ENCODE data around the gene FAM98A. TPM values are rescaled to one million over a fixed set of nuclear protein-coding genes. Genes with fewer than 3 reads are reported as not detected.

Gene FAM98A
- total and polyA plus RNA-seq, 8 donors: 10.4 to 92.2 (median 25.7) TPM

- Histone ChIP-seq H3K36me3 (peaks cover 5 to 48% (median 46%) of the 10 kb centered on the region in 4 donors), H3K27me3 (no peaks in the 10 kb centered on the region), H3K27ac (no peak overlapping the region), H3K4me3 (no peak overlapping the region), H3K9me3 (no peaks in the 10 kb centered on the region), H3K4me1 (peaks cover 15 to 63% (median 34%) of the 10 kb centered on the region in 4 donors)
- no peak for DNase-seq
- intact Hi-C loops (cut with DNase I; ENCODE audit: low total_unique reads): no loop called here
- 25 to 54% (median 43%) methylated on average over 3 of the region's 3 CpGs for WGBS, 5 donors
- TF ChIP-seq EP300 (IDR thresholded peaks at IDR 0.05) (no peak), POLR2A (IDR thresholded peaks at IDR 0.05) (no peak), CTCF (IDR thresholded peaks at IDR 0.05) (no peak), POLR2AphosphoS5 (IDR thresholded peaks at IDR 0.05) (no peak)
Measured at GRCh38 chr2:33595385-33595784, 3.7 kb downstream of the FAM98A start.

GRCh38 chr2:33589444-33589843, 9.7 kb downstream of the FAM98A start:
- no peak for TF ChIP-seq POLR2A (IDR thresholded peaks at IDR 0.05)
- no peak for TF ChIP-seq CTCF (IDR thresholded peaks at IDR 0.05)
- no peak for TF ChIP-seq EP300 (IDR thresholded peaks at IDR 0.05)
- TF ChIP-seq POLR2AphosphoS5 (IDR thresholded peaks at IDR 0.05): no peak
- intact Hi-C loops (cut with DNase I; ENCODE audit: low total_unique reads): no loop called here
- H3K27ac ChIP-seq: peak overlapping the region in 1 of 5 donors; percentile 29
- peak in 1 of 2 donors; percentile 20 for DNase-seq
- H3K4me3 ChIP-seq: no peak overlapping the region
- H3K4me1 ChIP-seq: peaks cover 0 to 63% (median 23%) of the 10 kb centered on the region in 4 donors
- no peaks in the 10 kb centered on the region for H3K27me3 ChIP-seq
- peaks cover 19 to 79% (median 72%) of the 10 kb centered on the region in 4 donors for H3K36me3 ChIP-seq
- 7 to 39% (median 15%) methylated on average over 1 of the region's 1 CpG for WGBS, 5 donors
- H3K9me3 ChIP-seq: no peaks in the 10 kb centered on the region

- Histone ChIP-seq H3K4me1 (peaks cover 0 to 59% (median 21%) of the 10 kb centered on the region in 4 donors), H3K36me3 (peaks cover 15 to 79% (median 71%) of the 10 kb centered on the region in 4 donors), H3K27me3 (no peaks in the 10 kb centered on the region), H3K27ac (no peak overlapping the region), H3K9me3 (no peaks in the 10 kb centered on the region), H3K4me3 (no peak overlapping the region)
- WGBS, 5 donors: 66 to 83% (median 72%) methylated on average over 2 of the region's 2 CpGs
- TF ChIP-seq POLR2A (IDR thresholded peaks at IDR 0.05) (no peak), POLR2AphosphoS5 (IDR thresholded peaks at IDR 0.05) (no peak), CTCF (IDR thresholded peaks at IDR 0.05) (no peak)
- intact Hi-C loops (cut with DNase I; ENCODE audit: low total_unique reads): no loop called here
- DNase-seq: no peak
Measured at GRCh38 chr2:33588232-33588631, 10.9 kb downstream of the FAM98A start.

GRCh38 chr2:33586766-33587165, 12.3 kb downstream of the FAM98A start:
- H3K4me1 ChIP-seq: peaks cover 0 to 56% (median 22%) of the 10 kb centered on the region in 4 donors
- intact Hi-C loops (cut with DNase I; ENCODE audit: low total_unique reads): no loop called here
- TF ChIP-seq EP300 (IDR thresholded peaks at IDR 0.05): no peak
- TF ChIP-seq POLR2A (IDR thresholded peaks at IDR 0.05): no peak
- no peak for TF ChIP-seq POLR2AphosphoS5 (IDR thresholded peaks at IDR 0.05)
- TF ChIP-seq CTCF (IDR thresholded peaks at IDR 0.05): no peak
- peaks cover 15 to 67% (median 57%) of the 10 kb centered on the region in 4 donors for H3K36me3 ChIP-seq
- DNase-seq: no peak
- H3K27me3 ChIP-seq: no peaks in the 10 kb centered on the region
- WGBS, 5 donors: 46 to 58% (median 53%) methylated on average over 2 of the region's 2 CpGs
- H3K9me3 ChIP-seq: no peaks in the 10 kb centered on the region
- peak overlapping the region in 1 of 5 donors; percentile 34 for H3K27ac ChIP-seq
- H3K4me3 ChIP-seq: no peak overlapping the region

All from stomach (tissue), 9 donors.